Activated naive CD4-positive, alpha-beta T cell treated with anti-CD3 and anti-CD28 coated beads, Interleukin-2, amount 50 U/mL, for 72 hours (primary cell): Measurements from ENCODE around the gene CGB1. TPM values are rescaled to one million over a fixed set of nuclear protein-coding genes. Genes with fewer than 3 reads are reported as not detected.

Source experiments
- ATAC-seq, 2 donors: fragments of 150-1000 bp; cut with Tn5 transposase; 2 replicates each; pipeline ENCODE4 v1.10.0; 2021; ENCODE audit warnings: mild to moderate bottlenecking in 2 of 2, moderate library complexity in 2 of 2
- DNase-seq, 2 donors: peaks; one replicate each; pipeline ENCODE4 v3.0.0; 2021 to 2022; ENCODE audit warnings: low spot score in 2 of 2
- H3K27ac Mint-ChIP-seq, 2 donors: one replicate each; pipeline ENCODE4 v1.8.0; 2022; ENCODE audit warnings: mild to moderate bottlenecking in 2 of 2, mixed read lengths in 2 of 2
- H3K36me3 Mint-ChIP-seq, 2 donors: one replicate each; pipeline ENCODE4 v1.8.0; 2022; ENCODE audit warnings: mixed read lengths in 2 of 2
- H3K9me3 Mint-ChIP-seq, 2 donors: one replicate each; pipeline ENCODE4 v1.8.0; 2022; ENCODE audit warnings: mixed read lengths in 2 of 2
- total RNA-seq, 2 donors: library from RNA; stranded (reverse); gene quantifications; one replicate each; pipeline ENCODE4 v1.2.3, GENCODE V29; 2022

Gene CGB1
- total RNA-seq, 2 donors from 2014 or later = not detected

- H3K36me3 Mint-ChIP-seq = no peaks in the 10 kb centered on the region
- DNase-seq = no peak
- H3K27ac Mint-ChIP-seq = no peak overlapping the region
- no peaks in the 10 kb centered on the region for H3K9me3 Mint-ChIP-seq
- ATAC-seq = no peak
Observed at GRCh38 chr19:49016067-49016839, 20.4 kb downstream of the CGB1 start.

- no peak for ATAC-seq
- H3K27ac Mint-ChIP-seq = no peak overlapping the region
- no peak for DNase-seq
- no peaks in the 10 kb centered on the region for H3K36me3 Mint-ChIP-seq
- H3K9me3 Mint-ChIP-seq = no peaks in the 10 kb centered on the region
Observed at GRCh38 chr19:49014870-49015255, 21.8 kb downstream of the CGB1 start.

- Mint-ChIP-seq H3K36me3 (no peaks in the 10 kb centered on the region), H3K27ac (peak overlapping the region in 1 of 2 donors; percentile 32)
Observed at GRCh38 chr19:49014123-49014869, 22.4 kb downstream of the CGB1 start.

GRCh38 chr19:49011194-49011593, 25.5 kb downstream of the CGB1 start:
- Mint-ChIP-seq H3K9me3 (no peaks in the 10 kb centered on the region), H3K36me3 (no peaks in the 10 kb centered on the region), H3K27ac (no peak overlapping the region)
- ATAC-seq (no peak), DNase-seq (no peak)

More at GRCh38 chr19:49014123-49014869, 22.4 kb downstream of the CGB1 start:
- DNase-seq (no peak), ATAC-seq (no peak)
- H3K9me3 Mint-ChIP-seq = no peaks in the 10 kb centered on the region

DNA sequence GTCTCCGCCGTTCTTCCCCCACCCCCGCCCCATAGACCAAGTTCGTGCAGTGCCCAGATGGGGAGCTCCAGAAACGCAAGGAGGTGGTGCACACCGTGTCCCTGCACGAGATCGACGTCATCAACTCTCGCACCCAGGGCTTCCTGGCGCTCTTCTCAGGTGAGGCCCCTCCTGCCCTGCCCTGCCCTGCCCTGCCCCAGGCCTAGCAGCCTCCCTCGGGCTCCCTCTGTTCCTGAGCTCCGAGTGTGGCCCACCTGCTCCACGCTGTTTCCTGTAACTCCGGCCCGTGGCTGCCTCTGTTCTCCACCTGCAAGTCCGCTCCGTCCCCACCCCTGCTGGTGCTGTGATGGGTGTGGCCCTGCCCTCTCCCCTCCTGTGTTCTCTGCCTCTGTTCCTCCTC, 26.2 kb downstream of the CGB1 start:
- no peaks in the 10 kb centered on the region for H3K9me3 Mint-ChIP-seq
- H3K36me3 Mint-ChIP-seq = no peaks in the 10 kb centered on the region
- ATAC-seq = no peak
- H3K27ac Mint-ChIP-seq = peak overlapping the region in 1 of 2 donors; percentile 25
- no peak for DNase-seq

GRCh38 chr19:49009828-49010227, 26.9 kb downstream of the CGB1 start:
- no peak for DNase-seq
- Mint-ChIP-seq H3K36me3 (no peaks in the 10 kb centered on the region), H3K9me3 (no peaks in the 10 kb centered on the region), H3K27ac (no peak overlapping the region)
- no peak for ATAC-seq

- no peaks in the 10 kb centered on the region for H3K9me3 Mint-ChIP-seq
- no peak overlapping the region for H3K27ac Mint-ChIP-seq
- no peak for ATAC-seq
- DNase-seq = no peak
- no peaks in the 10 kb centered on the region for H3K36me3 Mint-ChIP-seq
Observed at GRCh38 chr19:49006905-49007304, 29.8 kb downstream of the CGB1 start.

DNA sequence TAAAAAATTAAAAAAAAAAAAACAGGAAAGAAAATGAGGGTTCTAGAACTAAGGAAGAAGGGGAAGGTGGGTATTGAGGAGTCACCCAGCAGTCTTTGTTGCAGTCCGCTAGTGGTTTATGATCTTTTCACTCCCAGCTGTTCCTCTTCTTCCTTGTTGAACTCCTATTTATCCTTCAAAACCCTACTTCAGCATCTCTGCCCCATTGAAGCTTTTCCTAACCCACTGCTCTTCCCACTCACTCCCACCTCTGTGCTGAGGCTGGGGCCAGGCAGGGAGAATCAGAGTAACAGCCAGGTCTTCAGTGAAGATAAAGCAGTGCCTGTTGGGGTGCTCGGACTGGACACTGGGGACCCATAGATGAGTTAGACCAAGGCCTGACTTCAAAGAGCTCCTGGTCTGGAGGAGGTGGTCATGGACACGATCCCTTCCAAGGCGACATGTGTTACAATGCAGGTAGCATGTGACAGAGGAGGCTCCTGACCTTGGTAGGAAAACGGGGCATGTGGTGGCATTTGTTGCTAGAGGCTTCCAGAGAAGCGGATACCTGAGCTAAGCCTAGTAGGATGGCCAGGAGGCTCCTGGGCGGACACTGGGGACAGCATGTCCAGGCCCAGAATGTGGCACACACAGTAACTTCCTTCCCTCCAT, 31.6 kb downstream of the CGB1 start:
- Mint-ChIP-seq H3K9me3 (no peaks in the 10 kb centered on the region), H3K27ac (no peak overlapping the region), H3K36me3 (no peaks in the 10 kb centered on the region)
- no peak for DNase-seq
- ATAC-seq = no peak

DNA sequence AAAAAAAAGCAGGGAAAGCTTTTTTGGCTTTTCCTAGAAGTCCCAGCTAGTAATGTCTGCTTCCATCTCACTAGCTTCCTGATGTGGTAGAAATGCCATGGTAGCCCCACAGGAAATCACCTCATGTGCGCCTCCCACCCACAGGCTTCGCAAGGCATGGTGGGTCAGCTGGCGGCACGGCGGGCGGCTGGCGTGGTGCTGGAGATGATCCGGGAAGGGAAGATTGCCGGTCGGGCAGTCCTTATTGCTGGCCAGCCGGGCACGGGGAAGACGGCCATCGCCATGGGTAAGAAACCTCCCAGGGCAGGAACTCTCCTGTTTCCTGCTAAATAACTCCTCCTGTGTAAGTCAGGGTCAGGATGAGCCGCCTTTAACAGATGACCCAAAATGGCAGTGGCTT, 32.6 kb downstream of the CGB1 start:
- DNase-seq = no peak
- Mint-ChIP-seq H3K9me3 (no peaks in the 10 kb centered on the region), H3K36me3 (no peaks in the 10 kb centered on the region), H3K27ac (no peak overlapping the region)
- no peak for ATAC-seq

- DNase-seq (peak in 1 of 2 donors; percentile 68), ATAC-seq (peak; percentile 84 to 86)
- Mint-ChIP-seq H3K36me3 (peaks cover 0 to 8% of the 10 kb centered on the region in 2 donors), H3K27ac (no peak overlapping the region), H3K9me3 (no peaks in the 10 kb centered on the region)
Observed at GRCh38 chr19:48999481-49000325, 37.0 kb downstream of the CGB1 start.

GRCh38 chr19:48997972-48998371, 38.7 kb downstream of the CGB1 start:
- Mint-ChIP-seq H3K27ac (no peak overlapping the region), H3K9me3 (no peaks in the 10 kb centered on the region), H3K36me3 (peaks cover 11 to 20% of the 10 kb centered on the region in 2 donors)
- peak in 1 of 2 donors; percentile 73 for DNase-seq
- no peak for ATAC-seq

- DNase-seq (no peak), ATAC-seq (no peak)
- H3K36me3 Mint-ChIP-seq = peaks cover 20 to 27% of the 10 kb centered on the region in 2 donors
- H3K9me3 Mint-ChIP-seq = no peaks in the 10 kb centered on the region
- peak overlapping the region; percentile 96 to 97 for H3K27ac Mint-ChIP-seq
Observed at GRCh38 chr19:48994035-48994386, 42.7 kb downstream of the CGB1 start.

- DNase-seq (peak; percentile 99), ATAC-seq (peak; percentile 92 to 94)
- H3K36me3 Mint-ChIP-seq = peaks cover 20 to 27% of the 10 kb centered on the region in 2 donors
- H3K27ac Mint-ChIP-seq = peak within 1 kb of the TSS; percentile 96 to 97
- H3K9me3 Mint-ChIP-seq = no peaks in the 10 kb centered on the region
Observed at GRCh38 chr19:48993175-48994034, 43.3 kb downstream of the CGB1 start, which contains the start of the genes GYS1 and RUVBL2. GYS1 (minus strand) TSS chr19:48993309; CDS start chr19:48993112, 197 bp downstream. RUVBL2 (plus strand) TSS chr19:48993887; CDS start chr19:48993912, 25 bp downstream.

GRCh38 chr19:48992581-48993174, 44.0 kb downstream of the CGB1 start:
- ATAC-seq (no peak), DNase-seq (peak in 1 of 2 donors; percentile 22)

More at GRCh38 chr19:48992581-48993174, 44.0 kb downstream of the CGB1 start:
- Mint-ChIP-seq H3K9me3 (no peaks in the 10 kb centered on the region), H3K27ac (peak overlapping the region; percentile 84 to 96), H3K36me3 (peaks cover 20 to 32% of the 10 kb centered on the region in 2 donors)
